UCSD-AML1 (cell line): Measurements from ENCODE around the gene AP5S1.
A peak's percentile ranks its signal among the peaks of the same experiment; 100 is the strongest.
"Not testable (repeated sequence)": the region's sequence is repeated elsewhere in the genome, so short reads cannot be mapped to it uniquely, and the experiment has no call there.

ENCODE experiments used
- DNase-seq: peaks from one replicate; lab custom pipeline; 2025; ENCODE audit not compliant: unreplicated experiment; lab: John Stamatoyannopoulos, UW

Gene AP5S1

DNA sequence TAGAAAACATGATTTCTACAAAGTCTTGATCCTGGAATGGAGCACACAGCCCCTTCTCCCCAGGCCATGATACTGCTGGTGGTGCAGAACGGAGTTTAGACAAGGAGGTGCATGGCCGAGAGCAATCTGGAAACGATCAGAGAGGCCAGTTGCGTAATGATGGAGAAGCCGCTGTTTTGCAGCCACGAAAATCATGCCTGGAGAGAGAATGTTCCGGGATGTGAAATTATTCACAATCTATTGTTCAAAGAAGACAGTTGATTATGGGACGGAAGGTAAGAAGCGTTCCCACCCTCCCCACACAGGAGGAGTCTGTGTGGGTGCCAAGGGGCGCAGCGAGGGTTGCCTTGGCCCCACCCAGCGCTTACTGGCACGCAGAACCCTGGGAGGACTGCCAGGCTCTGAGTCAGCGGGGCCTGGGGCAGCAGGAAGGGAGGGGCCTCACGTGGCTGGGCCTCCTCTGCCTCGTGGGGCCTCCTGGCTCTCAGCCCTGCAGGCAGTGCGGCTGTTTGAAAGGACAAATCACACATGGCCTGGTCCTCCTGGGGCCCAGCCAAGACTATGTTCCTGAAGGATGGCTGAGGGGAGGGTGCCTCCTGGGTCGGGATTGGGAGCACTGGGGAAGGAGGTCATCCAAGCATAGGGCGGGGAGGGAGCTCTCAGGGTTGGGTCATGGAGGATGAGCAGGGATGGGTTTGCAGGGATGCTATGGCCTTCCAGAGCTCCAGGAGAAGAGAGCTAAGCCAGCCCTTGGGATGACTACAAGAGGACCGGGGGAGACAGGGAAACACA, 8.7 kb upstream of the AP5S1 start:
- DNase-seq, result peak; percentile 72

DNA sequence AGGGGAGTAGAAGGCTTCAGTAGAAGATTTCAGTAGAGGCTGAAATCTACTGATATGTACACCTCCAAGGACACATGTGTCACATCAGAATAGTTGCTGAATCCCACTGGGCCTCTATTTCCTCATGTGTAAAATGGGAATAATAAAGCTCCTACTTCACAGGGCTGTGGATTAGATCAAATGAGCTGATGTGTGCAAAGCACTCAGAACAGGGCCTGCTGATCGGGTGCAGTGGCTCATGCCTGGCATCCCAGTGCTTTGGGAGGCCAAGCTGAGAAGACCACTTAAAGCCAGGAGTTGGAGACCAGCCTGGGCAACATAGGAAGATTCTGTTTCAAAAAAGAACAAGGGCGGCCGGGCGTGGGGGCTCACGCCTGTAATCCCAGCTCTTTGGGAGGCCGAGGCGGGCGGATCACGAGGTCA, 8.1 kb upstream of the AP5S1 start:
- no peak for DNase-seq

GRCh38 chr20:3812975-3813847, 7.1 kb upstream of the AP5S1 start:
- no peak for DNase-seq

DNA sequence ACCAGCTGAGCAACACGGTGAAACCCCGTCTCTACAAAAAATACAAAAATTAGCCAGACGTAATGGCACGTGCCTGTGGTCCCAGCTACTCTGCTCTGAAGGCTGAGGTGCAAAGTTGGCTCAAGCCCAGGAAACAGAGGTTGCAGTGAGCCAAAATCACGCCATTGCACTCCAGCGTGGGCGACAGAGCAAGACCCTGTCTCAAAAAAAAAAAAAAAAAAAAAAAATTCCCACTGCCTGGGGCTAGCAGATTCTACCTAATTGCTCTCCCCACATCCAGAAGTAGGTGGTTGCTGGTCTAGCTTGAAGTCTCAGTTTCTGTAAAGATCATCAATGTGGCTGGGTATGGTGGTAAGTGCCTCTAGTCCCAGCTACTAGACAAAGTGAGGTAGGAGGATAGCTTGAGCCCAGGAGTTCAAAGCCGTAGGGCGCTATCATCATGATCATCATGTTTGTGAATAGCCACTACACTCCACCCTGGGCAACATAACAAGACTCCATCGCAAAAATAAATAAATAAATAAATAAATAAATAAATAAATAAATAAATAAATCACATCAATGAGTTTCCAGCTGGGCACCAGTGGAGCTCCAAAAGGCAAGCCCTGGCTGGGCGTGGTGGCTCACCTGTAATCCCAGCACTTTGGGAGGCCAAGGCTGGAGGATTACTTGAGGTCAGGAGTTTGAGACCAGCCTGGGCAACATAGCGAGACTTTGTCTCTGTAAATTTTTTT, 6.3 kb upstream of the AP5S1 start:
- no peak for DNase-seq

DNA sequence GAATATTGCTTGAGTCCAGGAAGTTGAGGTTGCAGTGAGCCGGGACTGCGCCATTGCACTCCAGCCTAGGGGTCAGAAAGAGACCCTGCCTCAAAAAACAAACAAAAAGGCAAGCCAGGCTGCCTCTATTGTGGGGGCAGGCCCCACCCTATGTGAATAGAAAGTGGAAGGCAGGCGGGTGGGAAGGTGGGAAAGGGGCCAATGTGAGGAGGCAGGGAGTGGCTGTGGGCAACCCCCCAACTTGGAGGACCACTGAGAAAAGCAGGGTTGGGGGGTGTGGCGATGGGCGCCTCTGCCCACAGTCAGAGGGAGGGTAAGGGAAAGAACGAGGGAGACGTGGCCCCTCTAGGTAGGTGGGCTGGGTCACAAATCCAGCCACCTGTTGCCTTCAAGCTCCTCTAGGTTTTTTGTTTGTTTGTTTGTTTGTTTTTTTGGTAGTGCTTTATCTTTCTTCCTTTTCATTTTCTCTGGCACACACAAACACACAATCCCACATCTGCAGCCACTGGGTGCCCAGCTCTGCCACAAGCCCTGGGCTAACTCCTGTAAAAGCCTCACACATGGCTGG, 5.3 kb upstream of the AP5S1 start:
- no peak for DNase-seq

DNA sequence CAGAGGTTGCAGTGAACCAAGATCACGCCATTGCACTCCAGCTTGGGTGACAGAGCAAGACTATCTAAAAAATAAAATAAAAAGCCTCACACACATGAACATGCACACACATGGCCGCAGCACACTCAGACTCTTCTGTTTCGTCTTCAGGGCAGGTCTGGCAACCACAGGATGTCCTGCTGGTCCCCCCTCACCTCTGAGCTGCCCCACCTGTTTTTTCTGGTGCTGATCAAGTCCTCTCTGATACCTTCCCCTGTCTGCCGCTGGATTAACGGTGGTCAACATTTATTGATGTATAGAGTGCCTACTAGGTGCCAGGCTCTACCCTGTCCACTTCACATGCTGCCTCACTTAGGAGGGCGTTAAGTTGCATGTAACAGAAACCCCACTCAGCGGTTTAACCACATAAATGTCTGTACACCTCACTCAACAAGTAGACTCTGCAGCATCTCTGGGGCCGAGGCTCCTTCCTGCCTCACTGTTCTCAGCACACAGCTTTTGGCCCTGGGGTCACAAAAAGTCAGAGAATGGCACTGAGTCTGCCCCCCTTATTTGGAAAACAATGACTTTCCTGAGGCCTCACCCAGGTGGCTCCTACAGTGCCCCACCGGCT, 4.5 kb upstream of the AP5S1 start:
- DNase-seq, result no peak

DNA sequence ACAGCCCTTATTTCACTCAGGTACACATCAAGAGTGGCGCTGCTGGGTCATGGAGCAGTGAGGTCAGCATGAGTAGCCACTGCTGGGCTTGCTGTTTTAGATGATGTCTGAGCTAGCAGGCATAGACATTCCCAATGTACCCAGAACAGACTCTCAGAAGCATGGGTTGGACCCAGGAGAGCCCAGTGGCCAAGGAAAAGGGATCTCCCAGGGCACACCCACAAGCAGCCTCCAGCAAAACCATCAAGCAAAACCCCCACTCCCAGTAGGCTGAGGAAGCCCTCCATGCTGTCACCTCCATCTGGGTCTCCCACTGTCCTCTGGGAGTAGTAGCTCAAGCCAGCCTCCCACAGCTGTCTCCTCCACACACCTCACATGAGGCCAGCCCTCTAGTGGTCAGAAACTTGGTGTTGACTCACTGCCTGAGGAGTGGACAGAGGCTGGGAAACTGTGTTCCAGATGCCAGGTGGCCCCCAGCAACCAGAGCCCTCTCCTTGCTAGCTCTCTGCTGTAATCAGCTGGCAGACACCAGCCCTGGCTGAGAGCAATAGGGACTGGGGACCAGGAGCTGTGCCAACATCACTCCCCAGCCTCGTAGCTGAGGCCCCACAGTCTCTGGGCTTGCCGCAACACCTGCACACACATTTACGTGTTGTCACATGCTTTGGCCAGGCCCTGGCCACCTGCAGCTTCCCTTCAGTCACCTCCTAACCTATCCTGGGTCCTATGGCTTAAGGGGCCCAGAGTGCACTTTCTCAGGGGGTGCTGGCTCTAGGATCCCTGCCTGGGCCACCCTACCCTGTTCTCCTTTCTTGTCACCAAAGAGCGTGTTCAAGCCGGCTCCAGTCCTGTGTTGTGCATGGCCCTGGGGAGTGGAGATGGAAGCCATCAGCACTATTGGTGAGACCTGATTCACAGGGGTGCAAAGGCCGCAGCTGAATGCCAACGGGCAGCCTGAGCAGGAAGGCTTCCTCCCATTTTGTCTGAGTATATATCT, 1.9 kb upstream of the AP5S1 start:
- DNase-seq, result peak; percentile 56

DNA sequence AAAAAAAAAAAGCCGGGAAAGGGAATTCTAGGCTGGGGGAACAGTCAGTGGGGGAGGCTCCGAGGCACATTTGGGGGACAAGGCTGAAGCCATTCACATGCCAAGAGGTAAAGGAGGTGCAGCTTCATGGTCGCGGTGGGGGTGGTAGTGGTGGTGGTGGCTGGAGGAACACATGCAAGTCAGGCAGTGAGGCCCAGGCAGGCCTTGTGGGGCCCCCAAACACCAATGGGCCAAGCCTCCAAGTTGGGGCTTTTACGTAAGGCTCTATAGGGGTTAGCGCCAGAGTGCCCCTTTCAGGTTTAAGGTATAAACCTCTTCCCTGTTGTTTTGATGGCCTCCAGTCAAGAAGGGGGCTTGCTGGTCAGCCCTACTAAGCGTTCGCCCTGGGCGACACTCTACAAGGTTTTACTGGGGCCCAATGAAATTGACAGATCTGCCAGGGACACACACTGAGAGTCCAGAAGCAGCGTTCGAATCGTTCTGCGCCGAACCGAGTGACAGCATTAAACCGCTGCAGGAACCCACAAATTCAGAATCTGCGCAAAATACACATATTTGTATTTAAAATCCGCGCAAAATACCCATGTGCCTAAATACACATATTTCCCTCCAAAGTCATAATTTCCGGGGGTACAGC, 818 bp upstream of the AP5S1 start:
- no peak for DNase-seq

- no peak for DNase-seq
Observed at GRCh38 chr20:3820901-3821727, 767 bp downstream of the AP5S1 start.

GRCh38 chr20:3821996-3822395, 1.6 kb downstream of the AP5S1 start:
- no peak for DNase-seq

DNA sequence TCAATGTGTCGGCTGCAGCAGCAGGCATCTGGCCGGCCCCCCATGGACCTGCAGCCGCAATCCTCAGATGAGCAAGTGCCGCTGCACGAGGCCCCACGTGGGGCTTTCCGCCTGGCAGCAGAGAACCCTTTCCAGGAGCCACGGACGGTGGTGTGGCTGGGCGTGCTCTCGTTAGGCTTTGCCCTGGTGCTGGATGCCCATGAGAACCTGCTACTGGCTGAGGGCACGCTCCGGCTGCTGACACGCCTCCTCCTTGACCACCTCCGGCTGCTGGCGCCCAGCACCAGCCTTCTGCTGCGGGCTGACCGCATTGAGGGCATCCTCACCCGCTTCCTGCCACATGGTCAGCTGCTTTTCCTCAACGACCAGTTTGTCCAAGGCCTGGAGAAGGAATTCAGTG, 3.5 kb downstream of the AP5S1 start:
- no peak for DNase-seq

DNA sequence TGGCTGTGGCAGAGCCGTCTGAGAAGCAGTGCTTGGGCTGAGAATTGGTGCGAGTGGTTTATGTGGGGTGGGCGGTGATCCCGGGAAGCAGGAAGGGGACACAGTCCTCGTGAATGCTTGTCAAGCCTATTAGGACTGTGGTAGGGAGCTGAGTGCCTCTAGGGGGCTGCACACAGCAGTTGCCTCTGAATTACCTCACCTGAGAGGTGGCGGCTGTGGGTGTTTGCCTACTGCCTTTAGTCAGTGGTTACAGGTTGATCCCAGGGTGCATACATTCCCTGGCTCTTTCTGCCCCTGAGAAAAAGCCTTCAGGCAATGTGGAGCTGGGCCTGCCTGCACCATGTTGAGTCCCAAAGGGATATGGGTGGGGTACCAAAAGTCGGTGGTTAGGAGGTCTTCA, 5.2 kb downstream of the AP5S1 start:
- DNase-seq, result no peak

GRCh38 chr20:3826420-3826819, 6.1 kb downstream of the AP5S1 start:
- DNase-seq, result no peak

DNA sequence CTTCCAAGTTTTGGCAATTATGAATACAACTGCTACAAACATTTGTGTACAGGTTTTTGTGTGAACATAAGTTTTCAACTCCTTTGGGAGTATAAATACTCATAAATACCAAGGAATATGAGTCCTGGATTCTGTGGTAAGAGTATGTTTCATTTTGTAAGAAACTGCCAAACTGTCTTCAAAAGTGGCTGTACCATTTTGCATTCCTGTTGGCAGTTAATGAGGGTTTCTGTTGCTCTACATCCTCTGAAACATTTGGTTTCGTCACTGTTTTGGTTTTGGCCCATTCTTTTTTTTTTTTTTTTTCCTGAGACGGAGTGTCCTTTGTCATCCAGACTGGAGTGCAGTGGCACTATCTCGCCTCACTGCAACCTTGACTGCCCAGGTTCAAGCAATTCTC, 8.5 kb downstream of the AP5S1 start:
- DNase-seq, result no peak

GRCh38 chr20:3829891-3830290, 9.5 kb downstream of the AP5S1 start:
- DNase-seq, result not testable (repeated sequence)

- no peak for DNase-seq
Observed at GRCh38 chr20:3836132-3836531, 15.8 kb downstream of the AP5S1 start.

DNA sequence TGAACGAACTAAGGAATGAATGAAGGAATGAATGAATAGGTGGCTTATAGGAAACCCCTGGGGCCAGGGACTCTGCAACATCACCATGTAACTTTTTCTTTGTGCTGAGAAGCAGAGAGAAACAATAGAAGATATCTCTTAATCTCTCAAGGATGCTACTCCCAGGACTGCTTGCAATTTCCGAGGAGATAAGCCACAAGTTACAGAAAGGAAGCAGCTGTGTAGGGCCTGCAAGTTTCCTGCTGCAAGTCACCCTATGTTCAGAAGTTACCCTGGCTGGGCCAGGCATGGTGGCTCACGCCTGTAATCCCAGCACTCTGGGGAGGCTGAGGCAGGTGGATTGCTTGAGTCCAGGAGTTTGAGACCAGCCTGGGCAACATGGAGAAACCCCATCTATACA, 19.0 kb downstream of the AP5S1 start:
- peak; percentile 58 for DNase-seq

DNA sequence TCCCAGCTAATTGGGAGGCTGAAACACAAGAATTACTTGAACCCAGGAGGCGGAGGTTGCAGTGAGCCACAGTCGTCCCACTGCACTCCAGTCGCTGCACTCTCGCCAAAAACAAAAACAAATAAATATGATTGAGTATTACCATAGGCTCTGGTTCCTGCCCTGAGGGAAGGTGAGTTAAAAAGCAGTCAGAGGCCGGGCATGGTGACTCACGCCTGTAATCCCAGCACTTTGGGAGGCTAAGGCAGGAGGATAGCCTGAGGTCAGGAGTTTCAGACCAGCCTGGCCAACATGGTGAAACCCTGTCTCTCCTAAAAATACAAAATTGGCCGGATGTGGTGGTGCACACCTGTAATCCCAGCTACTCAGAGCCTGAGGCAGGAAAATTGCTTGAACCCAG, 19.9 kb downstream of the AP5S1 start:
- DNase-seq, result not testable (repeated sequence)
